A673 (cell line): Measurements from ENCODE around the gene USH1C. TPM values are rescaled to one million over a fixed set of nuclear protein-coding genes. Genes with fewer than 3 reads are reported as not detected.

Experiments
- BruUV-seq: library from RNA; stranded (reverse); fragments of 400-500 nt; replicated peaks from 2 replicates; lab custom pipeline; 2021; lab: Mats Ljungman, UMichigan
- CTCF ChIA-PET: fragments of 300-600 bp; sonication (Branson Sonifier 250); formaldehyde crosslinking; loops from one replicate; lab custom pipeline; 2022; ENCODE audit warnings: antibody characterized with exemption; lab: Charles Lee
- POLR2A ChIA-PET: fragments of 300-600 bp; sonication (Branson Sonifier 250); formaldehyde crosslinking; loops from one replicate; lab custom pipeline; 2022; ENCODE audit warnings: antibody characterized with exemption; ENCODE audit not compliant: low non-redundant PET; lab: Charles Lee
- DNase-seq: peaks from one replicate; pipeline ENCODE4 v3.0.0-alpha.2; 2015; ENCODE audit warnings: low spot score
- H3K27ac ChIP-seq: fragments of 200-600 bp; sonication (generic); 2 replicates; pipeline ENCODE4 v1.5.1; 2016; ENCODE audit warnings: mixed run types, low read depth, mild to moderate bottlenecking, mixed read lengths, antibody characterized with exemption, low read length; ENCODE audit not compliant: poor library complexity, severe bottlenecking
- H3K27me3 ChIP-seq: fragments of 200-600 bp; sonication (generic); replicated peaks from 2 replicates; pipeline ENCODE4 v1.6.1; 2017; ENCODE audit warnings: mixed run types, low read depth, mild to moderate bottlenecking, mixed read lengths, antibody characterized with exemption, low read length; ENCODE audit not compliant: insufficient read depth, poor library complexity
- H3K36me3 ChIP-seq: fragments of 200-600 bp; sonication (generic); 2 replicates; pipeline ENCODE4 v1.6.1; 2016; ENCODE audit warnings: mixed run types, mild to moderate bottlenecking, mixed read lengths, antibody characterized with exemption, low read length; ENCODE audit not compliant: insufficient read depth, poor library complexity, severe bottlenecking
- H3K4me1 ChIP-seq: fragments of 200-600 bp; sonication (generic); 2 replicates; pipeline ENCODE4 v1.6.1; 2017; ENCODE audit warnings: mixed run types, mild to moderate bottlenecking, mixed read lengths, antibody characterized with exemption, low read length; ENCODE audit not compliant: insufficient read depth, poor library complexity, severe bottlenecking
- H3K4me3 ChIP-seq: fragments of 200-600 bp; sonication (generic); 2 replicates; pipeline ENCODE4 v1.5.1; 2016; ENCODE audit warnings: low read depth, mixed run types, mild to moderate bottlenecking, mixed read lengths, low read length; ENCODE audit not compliant: poor library complexity, severe bottlenecking
- H3K9me3 ChIP-seq: fragments of 200-600 bp; sonication (generic); 2 replicates; pipeline ENCODE4 v1.6.1; 2016; ENCODE audit warnings: mixed run types, low read depth, mild to moderate bottlenecking, mixed read lengths, antibody characterized with exemption, low read length; ENCODE audit not compliant: poor library complexity, severe bottlenecking
- CTCF ChIP-seq: fragments of 300-800, 200-600 bp; sonication (generic); conservative IDR thresholded peaks from 2 replicates; pipeline ENCODE4 v1.5.1; 2017; ENCODE audit warnings: low read depth, mild to moderate bottlenecking, antibody characterized with exemption, low read length, moderate library complexity, mixed read lengths
- EZH2 ChIP-seq: fragments of 200-600 bp; sonication (generic); IDR thresholded peaks from 2 replicates; pipeline ENCODE4 v1.6.1; 2017; ENCODE audit warnings: borderline replicate concordance, low read depth, mild to moderate bottlenecking, mixed read lengths, antibody characterized with exemption, low read length; ENCODE audit not compliant: poor library complexity, severe bottlenecking
- intact Hi-C: fragments of 100-400 bp; cut with micrococcal nuclease; formaldehyde crosslinking; loops from one replicate; pipeline ENCODE4 v1.10.0; 2022; ENCODE audit not compliant: unreplicated experiment
- total RNA-seq: library from RNA; stranded (reverse); gene quantifications from 2 replicates; pipeline ENCODE4 v1.2.3, GENCODE V29; 2021

USH1C gene
- total RNA-seq, 1 experiment from 2014 or later: not detected

- ChIA-PET CTCF (no interaction called here), POLR2A (no interaction called here)
- no TSS peak for BruUV-seq
- Histone ChIP-seq H3K27ac (no peak overlapping the region), H3K9me3 (no peaks in the 10 kb centered on the region), H3K36me3 (no peaks in the 10 kb centered on the region), H3K4me3 (no peak overlapping the region), H3K27me3 (no peaks in the 10 kb centered on the region), H3K4me1 (no peaks in the 10 kb centered on the region)
- no peak for DNase-seq
- TF ChIP-seq CTCF (no peak), EZH2 (no peak)
- intact Hi-C loops: no loop called here
These were observed 17.3 kb upstream of the USH1C start for GRCh38 chr11:17561526-17561925.

GRCh38 chr11:17561111-17561415 is 16.8 kb upstream of the USH1C start:
- no peaks in the 10 kb centered on the region for H3K27me3 ChIP-seq
- POLR2A ChIA-PET: no interaction called here
- CTCF ChIA-PET: no interaction called here
- intact Hi-C loops: no loop called here
- no peak overlapping the region for H3K4me3 ChIP-seq
- H3K27ac ChIP-seq: no peak overlapping the region
- no peaks in the 10 kb centered on the region for H3K9me3 ChIP-seq
- TF ChIP-seq EZH2: no peak
- no peak for TF ChIP-seq CTCF
- H3K4me1 ChIP-seq: no peaks in the 10 kb centered on the region
- no TSS peak for BruUV-seq
- no peaks in the 10 kb centered on the region for H3K36me3 ChIP-seq
- no peak for DNase-seq

- no peak for DNase-seq
These were observed 16.3 kb upstream of the USH1C start for GRCh38 chr11:17560281-17561110.

More at GRCh38 chr11:17560281-17561110, 16.3 kb upstream of the USH1C start:
- no peaks in the 10 kb centered on the region for H3K4me1 ChIP-seq
- H3K27me3 ChIP-seq: no peaks in the 10 kb centered on the region
- intact Hi-C loops: no loop called here
- H3K36me3 ChIP-seq: no peaks in the 10 kb centered on the region
- CTCF ChIA-PET: no interaction called here
- no TSS peak for BruUV-seq
- POLR2A ChIA-PET: no interaction called here
- H3K4me3 ChIP-seq: no peak overlapping the region
- no peak overlapping the region for H3K27ac ChIP-seq
- no peaks in the 10 kb centered on the region for H3K9me3 ChIP-seq
- TF ChIP-seq EZH2 (no peak), CTCF (no peak)
